Muscle layer of duodenum (tissue), 2 donors: Measurements from ENCODE around the gene NUPR1.
A peak's percentile ranks its signal among the peaks of the same experiment; 100 is the strongest.
"Not testable (repeated sequence)": the region's sequence is repeated elsewhere in the genome, so short reads cannot be mapped to it uniquely, and the experiment has no call there.

Source experiments
- H3K27ac ChIP-seq: one replicate; pipeline ENCODE4 v1.7.0; 2013; ENCODE audit warnings: mild to moderate bottlenecking, low read length
- H3K27me3 ChIP-seq: one replicate; pipeline ENCODE4 v1.7.0; 2013; ENCODE audit warnings: low read depth, mild to moderate bottlenecking, control low read depth, low read length
- H3K36me3 ChIP-seq, 2 donors: one replicate each; pipeline ENCODE4 v1.7.0; 2013; ENCODE audit warnings: low read length in 2 of 2, control low read depth in 1 of 2, mild to moderate bottlenecking in 1 of 2; ENCODE audit not compliant: insufficient read depth in 2 of 2, control insufficient read depth in 1 of 2
- H3K4me1 ChIP-seq, 2 donors: one replicate each; pipeline ENCODE4 v1.7.0; 2013; ENCODE audit warnings: low read length in 2 of 2, mild to moderate bottlenecking in 2 of 2, control low read depth in 1 of 2, moderate library complexity in 1 of 2; ENCODE audit not compliant: insufficient read depth in 2 of 2, control insufficient read depth in 1 of 2
- H3K4me3 ChIP-seq, 2 donors: one replicate each; pipeline ENCODE4 v1.7.0; 2013; ENCODE audit warnings: low read length in 2 of 2, low read depth in 1 of 2, mild to moderate bottlenecking in 1 of 2
- H3K9me3 ChIP-seq, 2 donors: one replicate each; pipeline ENCODE4 v1.7.0; 2013; ENCODE audit warnings: low read length in 2 of 2, control low read depth in 1 of 2, mild to moderate bottlenecking in 1 of 2; ENCODE audit not compliant: control insufficient read depth in 1 of 2
- donor health status: healthy.

NUPR1 gene

DNA sequence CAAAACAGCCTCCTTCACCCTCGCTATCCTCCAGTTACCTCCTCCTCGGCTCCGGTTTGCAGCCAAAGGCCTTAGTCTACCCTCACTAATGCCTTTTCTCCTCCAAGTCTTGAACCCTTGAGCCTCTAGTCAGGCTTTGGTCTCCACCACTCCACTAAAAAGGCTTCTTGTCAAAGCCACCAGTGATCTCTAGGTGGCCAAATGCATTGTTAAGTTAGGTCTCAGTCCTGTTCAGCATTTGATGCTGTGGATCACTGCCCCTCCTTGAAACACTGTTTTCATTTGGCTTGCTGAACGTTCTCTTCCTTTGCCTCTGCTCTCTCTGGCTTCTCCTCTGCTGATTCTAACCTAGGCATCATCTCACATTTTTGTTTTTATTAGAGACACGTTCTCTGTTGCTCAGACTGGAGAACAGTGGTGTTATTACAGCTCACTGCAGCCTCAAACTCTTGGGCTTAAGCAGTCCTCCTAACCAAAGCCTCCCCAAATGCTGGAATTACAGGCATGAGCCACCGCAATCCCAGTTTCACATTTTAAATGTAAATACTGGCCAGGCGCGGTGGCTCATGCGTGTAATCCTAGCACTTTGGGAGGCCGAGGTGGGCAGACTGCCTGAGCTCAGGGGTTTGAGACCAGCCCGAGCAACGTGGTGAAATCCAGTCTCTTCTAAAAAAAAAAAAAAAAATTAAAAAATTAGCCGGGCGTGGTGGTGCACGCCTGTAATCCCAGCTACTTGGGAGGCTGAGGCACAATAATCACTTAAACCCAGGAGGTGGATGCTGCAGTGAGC is 16.1 kb upstream of the NUPR1 start:
- no peak overlapping the region for H3K27ac ChIP-seq
- H3K36me3 ChIP-seq, result peaks cover 5 to 11% of the 10 kb centered on the region in 2 donors
- no peaks in the 10 kb centered on the region for H3K9me3 ChIP-seq
- H3K4me3 ChIP-seq, result peak overlapping the region; percentile 64 to 67
- H3K4me1 ChIP-seq, result peaks cover 5 to 12% of the 10 kb centered on the region in 2 donors
- no peaks in the 10 kb centered on the region for H3K27me3 ChIP-seq

DNA sequence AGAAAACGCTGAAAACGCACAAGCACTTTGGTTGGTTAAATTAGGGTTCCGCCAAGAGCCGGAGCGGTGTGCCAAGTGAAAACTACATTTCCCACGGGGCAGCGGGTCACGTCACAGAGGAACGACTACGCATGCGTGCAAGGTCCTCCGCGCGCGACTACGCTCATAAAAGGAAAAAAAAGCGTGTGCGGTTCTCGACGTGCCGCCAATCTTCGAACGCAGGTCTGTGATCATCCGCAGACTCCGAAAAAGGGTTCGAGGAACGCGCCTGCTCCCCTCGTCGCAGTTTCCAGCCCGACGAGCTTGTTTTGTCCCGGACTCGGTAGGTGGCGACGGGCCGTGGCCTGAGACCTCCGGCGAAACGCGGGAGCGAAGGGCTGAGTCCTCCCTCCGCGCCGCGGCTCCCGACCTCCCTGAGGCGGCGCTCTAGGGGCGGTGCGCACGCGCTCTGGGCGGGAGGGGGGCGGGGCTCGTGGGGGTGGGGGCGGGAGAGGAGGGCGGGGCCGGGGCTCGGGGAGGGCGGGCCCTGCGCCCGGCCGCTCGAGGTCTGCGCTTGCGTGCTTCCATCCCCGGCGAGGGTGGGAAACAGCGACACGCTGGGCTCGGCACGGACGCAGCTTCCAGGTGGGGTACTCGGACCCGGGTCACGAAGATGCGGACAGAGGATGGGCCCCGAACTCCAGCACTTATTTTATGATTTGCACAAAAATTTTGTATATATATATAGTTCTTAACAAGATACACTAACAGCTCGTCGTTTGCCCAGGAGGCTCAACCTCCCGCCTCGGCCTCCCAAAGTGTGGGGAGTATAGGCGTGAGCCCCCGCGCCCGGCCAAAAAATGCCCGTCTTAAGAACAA is 15.2 kb upstream of the NUPR1 start, which contains the start of gene SGF29:
Gene SGF29, plus strand, starts transcription at position 145 of the 858 bp plus-strand sequence. CDS start 27,150 bp downstream, outside the sequence.
- H3K4me1 ChIP-seq, result peaks cover 5 to 12% of the 10 kb centered on the region in 2 donors
- H3K27me3 ChIP-seq, result no peaks in the 10 kb centered on the region
- peak within 1 kb of the TSS; percentile 64 to 71 for H3K4me3 ChIP-seq
- H3K27ac ChIP-seq, result peak within 1 kb of the TSS; percentile 85
- H3K9me3 ChIP-seq, result no peaks in the 10 kb centered on the region
- peaks cover 5 to 9% of the 10 kb centered on the region in 2 donors for H3K36me3 ChIP-seq

DNA sequence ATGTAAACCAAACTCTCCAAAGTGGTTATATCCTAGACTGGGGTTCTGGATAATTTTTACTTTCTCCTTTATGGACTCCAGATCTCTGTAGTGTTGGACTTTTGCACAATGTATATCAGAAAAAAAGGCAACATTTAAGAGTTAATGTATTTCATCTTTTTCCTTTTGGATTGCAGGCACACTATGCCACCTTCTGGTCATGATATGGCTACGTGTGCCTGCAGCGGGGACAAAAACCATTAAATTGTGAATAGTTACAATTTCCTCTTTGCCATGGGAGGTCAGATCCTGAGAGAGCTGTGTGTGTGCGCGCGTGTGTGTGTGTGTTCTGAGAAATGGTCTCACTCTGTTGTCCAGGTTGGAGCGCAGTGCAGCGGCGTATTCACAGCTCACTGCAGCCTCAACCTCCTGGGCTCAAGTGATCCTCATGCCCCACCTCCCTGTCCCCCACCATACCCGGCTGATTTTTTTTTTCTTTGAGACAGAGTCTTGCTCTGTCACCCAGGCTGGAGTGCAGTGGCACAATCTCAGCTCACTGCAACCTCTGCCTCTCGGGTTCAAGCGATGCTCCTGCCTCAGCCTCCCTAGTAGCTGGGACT is 10.6 kb upstream of the NUPR1 start:
- H3K4me3 ChIP-seq, result no peak overlapping the region
- peaks cover 0 to under 1% of the 10 kb centered on the region in 2 donors for H3K4me1 ChIP-seq
- H3K27me3 ChIP-seq, result no peaks in the 10 kb centered on the region
- H3K36me3 ChIP-seq, result no peaks in the 10 kb centered on the region
- H3K9me3 ChIP-seq, result no peaks in the 10 kb centered on the region
- H3K27ac ChIP-seq, result no peak overlapping the region

DNA sequence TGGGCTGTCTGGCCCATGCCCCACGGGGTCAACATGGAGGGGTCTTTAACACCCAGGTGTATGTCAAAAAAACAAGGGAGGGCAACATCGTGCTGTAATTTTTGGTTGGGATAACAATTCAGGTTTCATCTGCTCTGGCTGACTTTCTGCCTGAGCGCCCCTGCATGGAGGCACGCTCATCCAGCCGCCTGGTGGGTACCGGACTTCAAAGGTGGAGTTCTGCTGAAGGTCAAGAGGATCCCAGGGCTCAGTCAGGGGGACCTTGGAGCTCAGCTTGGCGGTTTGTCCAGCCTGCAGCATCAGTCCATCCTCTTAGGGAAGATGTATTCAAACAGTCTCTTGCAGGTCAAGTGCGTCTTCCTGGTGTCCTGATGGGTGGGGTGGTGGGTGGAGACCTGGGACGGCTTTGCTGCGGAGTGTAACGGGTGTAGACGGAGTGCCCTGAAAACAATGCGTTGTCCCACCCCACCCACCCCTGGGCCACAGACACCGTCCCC is 9.6 kb upstream of the NUPR1 start:
- Histone ChIP-seq H3K27ac (no peak overlapping the region), H3K9me3 (no peaks in the 10 kb centered on the region), H3K36me3 (no peaks in the 10 kb centered on the region), H3K27me3 (no peaks in the 10 kb centered on the region), H3K4me3 (no peak overlapping the region), H3K4me1 (no peaks in the 10 kb centered on the region)

DNA sequence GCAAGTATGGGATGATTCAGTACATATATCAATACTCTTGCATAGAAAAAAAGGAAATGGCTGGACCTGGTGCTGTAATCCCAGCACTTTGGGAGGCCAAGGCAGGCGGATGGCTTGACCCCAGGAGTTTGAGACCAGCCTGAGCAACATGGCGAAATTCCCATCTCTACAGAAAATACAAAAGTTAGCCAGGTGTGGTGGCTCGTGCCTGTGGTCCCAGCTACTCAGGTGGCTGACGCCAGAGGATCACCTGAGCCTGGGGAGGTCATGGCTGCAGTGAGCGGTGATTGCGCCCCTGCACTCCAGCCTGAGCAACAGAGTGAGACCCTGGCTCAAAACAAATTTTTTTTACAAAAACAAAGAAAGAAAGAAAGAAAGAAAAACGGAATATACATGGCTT is 7.9 kb upstream of the NUPR1 start:
- H3K36me3 ChIP-seq, result no peaks in the 10 kb centered on the region
- no peak overlapping the region for H3K4me3 ChIP-seq
- no peaks in the 10 kb centered on the region for H3K4me1 ChIP-seq
- no peaks in the 10 kb centered on the region for H3K9me3 ChIP-seq
- H3K27me3 ChIP-seq, result no peaks in the 10 kb centered on the region
- no peak overlapping the region for H3K27ac ChIP-seq

DNA sequence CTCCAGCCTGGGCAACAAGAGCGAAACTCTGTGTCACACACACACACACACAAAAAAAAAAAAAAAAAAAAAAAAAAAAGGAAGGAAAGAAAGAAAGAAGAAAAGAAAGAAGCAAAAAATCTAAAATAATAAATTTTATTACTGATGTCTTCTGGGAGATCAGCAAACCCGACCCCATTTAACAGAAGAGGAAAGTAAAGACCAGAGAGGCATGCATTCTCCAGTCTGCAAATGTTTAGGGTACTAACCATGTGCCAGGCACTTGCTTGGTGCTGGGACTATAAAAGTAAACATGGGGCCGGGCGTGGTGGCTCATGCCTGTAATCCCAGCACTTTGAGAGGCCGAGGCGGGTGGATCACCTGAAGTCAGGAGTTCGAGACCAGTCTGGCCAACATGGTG is 7.2 kb upstream of the NUPR1 start:
- H3K9me3 ChIP-seq, H3K27me3 ChIP-seq, H3K36me3 ChIP-seq, H3K4me1 ChIP-seq, H3K4me3 ChIP-seq, H3K27ac ChIP-seq: not testable (repeated sequence)

DNA sequence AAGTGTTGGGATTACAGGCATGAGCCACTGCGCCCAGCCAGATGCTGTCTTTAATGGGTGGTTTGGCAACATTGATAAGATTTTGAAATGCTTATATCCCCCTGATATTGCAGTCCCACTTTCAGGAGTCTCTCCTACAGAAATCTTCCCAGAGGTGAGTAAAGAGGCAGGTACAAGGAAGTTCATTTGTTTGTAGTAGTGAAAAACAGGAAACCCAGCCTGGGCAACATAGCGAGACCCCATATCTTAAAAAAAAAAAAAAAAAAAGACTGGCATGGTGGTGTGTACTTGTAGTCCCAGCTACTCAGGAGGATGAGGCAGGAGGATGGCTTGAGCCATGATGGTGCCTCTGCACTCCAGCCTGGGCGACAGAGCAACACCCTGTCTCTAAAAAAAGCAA is 6.2 kb upstream of the NUPR1 start:
- no peaks in the 10 kb centered on the region for H3K27me3 ChIP-seq
- no peaks in the 10 kb centered on the region for H3K4me1 ChIP-seq
- H3K36me3 ChIP-seq, result no peaks in the 10 kb centered on the region
- H3K4me3 ChIP-seq, result no peak overlapping the region
- H3K27ac ChIP-seq, result no peak overlapping the region
- no peaks in the 10 kb centered on the region for H3K9me3 ChIP-seq

DNA sequence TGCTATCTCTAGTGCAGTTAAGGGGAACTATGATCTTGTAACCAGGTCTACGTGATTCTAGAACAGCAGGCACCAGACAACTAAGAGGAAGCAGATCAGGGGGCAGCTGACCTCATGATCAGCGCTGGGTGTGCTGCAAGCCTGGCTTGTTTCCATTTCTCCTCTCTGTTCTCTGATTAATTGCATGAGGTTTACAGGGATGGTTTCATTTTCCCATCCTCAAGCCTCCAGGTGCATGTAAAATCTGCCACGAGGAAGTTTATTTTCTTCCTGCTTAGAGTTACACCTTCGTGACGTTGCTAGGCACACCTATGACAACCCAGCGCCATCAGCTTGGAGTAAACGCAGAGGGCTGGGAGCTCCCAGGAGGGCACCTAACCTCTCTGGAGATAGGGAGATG is 4.3 kb upstream of the NUPR1 start:
- Histone ChIP-seq H3K27me3 (no peaks in the 10 kb centered on the region), H3K4me1 (peaks cover 0 to under 1% of the 10 kb centered on the region in 2 donors), H3K36me3 (no peaks in the 10 kb centered on the region), H3K9me3 (no peaks in the 10 kb centered on the region), H3K27ac (peak overlapping the region; percentile 12), H3K4me3 (no peak overlapping the region)

DNA sequence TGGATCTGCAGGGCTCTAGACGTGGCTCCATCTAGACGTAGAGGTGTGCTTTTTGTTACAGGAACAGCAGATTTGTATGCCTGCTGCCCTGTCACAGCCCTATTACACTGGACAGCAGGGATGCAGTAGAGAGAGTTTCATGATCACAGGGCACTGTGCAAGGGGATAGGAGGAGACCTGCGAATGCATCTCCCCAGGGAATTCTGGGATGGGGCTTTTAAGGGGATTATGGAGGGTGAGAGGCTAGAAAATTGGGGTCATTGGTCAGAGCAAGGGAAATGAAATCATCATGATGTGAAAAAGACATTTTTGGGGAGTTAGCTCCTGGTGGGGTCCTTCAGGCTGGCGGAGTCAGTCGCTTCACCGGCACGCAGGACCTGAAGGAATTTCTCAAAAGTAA is 3.9 kb upstream of the NUPR1 start:
- Histone ChIP-seq H3K27ac (peak overlapping the region; percentile 12), H3K27me3 (no peaks in the 10 kb centered on the region), H3K4me3 (no peak overlapping the region), H3K9me3 (no peaks in the 10 kb centered on the region), H3K4me1 (peaks cover 0 to 5% of the 10 kb centered on the region in 2 donors), H3K36me3 (no peaks in the 10 kb centered on the region)

DNA sequence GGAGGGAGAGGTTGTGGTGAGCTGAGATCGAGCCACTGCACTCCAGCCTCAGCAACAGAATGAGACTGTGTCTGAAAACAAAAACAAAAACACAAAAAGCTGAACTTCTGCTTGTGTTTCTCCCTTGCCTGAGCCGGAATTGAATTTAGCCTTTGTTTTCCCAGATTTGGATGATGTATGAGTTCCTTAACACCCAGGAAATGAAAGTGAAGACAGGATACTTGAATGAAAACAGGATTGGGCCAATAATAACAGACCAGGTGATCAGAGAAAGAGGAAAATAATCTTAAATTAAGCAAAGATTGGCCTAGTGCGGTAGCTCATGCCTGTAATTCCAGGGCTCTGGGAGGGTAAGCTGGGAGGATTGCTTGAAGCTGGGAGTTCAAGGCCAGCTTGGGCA is 1.6 kb upstream of the NUPR1 start:
- H3K27ac ChIP-seq, result no peak overlapping the region
- H3K36me3 ChIP-seq, result no peaks in the 10 kb centered on the region
- H3K4me3 ChIP-seq, result no peak overlapping the region
- no peaks in the 10 kb centered on the region for H3K9me3 ChIP-seq
- H3K4me1 ChIP-seq, result peaks cover 0 to 17% of the 10 kb centered on the region in 2 donors
- no peaks in the 10 kb centered on the region for H3K27me3 ChIP-seq
